Stomach smooth muscle (tissue), 2 donors: ENCODE measurements around the gene PROM1.

Experiments used
- H3K27ac ChIP-seq: one replicate; pipeline ENCODE4 v1.7.0; 2013; ENCODE audit warnings: mild to moderate bottlenecking, low read length, inconsistent platforms
- H3K27me3 ChIP-seq, 2 donors: one replicate each; pipeline ENCODE4 v1.7.0; 2013; ENCODE audit warnings: low read length in 2 of 2; ENCODE audit not compliant: insufficient read depth in 2 of 2, control insufficient read depth in 1 of 2
- H3K36me3 ChIP-seq, 2 donors: one replicate each; pipeline ENCODE4 v1.7.0; 2013; ENCODE audit warnings: low read length in 2 of 2; ENCODE audit not compliant: control insufficient read depth in 2 of 2, insufficient read depth in 2 of 2
- H3K4me1 ChIP-seq: one replicate; pipeline ENCODE4 v1.7.0; 2013; ENCODE audit warnings: low read length; ENCODE audit not compliant: control insufficient read depth, insufficient read depth
- H3K4me3 ChIP-seq, 2 donors: one replicate each; pipeline ENCODE4 v1.7.0; 2013; ENCODE audit warnings: low read length in 2 of 2
- H3K9ac ChIP-seq, 2 donors: one replicate each; pipeline ENCODE4 v1.7.0; 2013; ENCODE audit warnings: low read length in 2 of 2, mild to moderate bottlenecking in 1 of 2
- H3K9me3 ChIP-seq, 2 donors: one replicate each; pipeline ENCODE4 v1.7.0; 2013; ENCODE audit warnings: low read length in 2 of 2; ENCODE audit not compliant: control insufficient read depth in 2 of 2
- donor health status: healthy.
- donor health status: Pancreatic carcinoma.

The PROM1 gene

DNA sequence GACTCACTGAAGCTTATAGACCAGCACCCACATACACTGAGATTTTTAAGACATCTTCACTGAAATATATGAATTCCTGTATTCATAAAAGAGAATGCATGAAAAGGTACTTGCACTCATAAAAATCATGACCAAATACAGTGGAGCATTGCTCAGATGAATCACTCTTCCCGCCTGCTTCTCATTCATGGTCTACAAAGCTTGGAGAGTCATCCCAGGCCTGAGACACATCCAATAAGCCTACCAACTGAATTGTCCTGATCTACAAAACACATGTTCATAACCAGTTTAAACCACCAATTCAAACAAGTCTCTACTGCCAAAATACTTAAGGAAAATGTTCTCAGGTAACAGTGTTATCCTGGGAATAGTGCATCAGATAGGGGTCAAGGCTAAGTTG is 38.1 kb downstream of the PROM1 start:
- H3K9me3 ChIP-seq = no peaks in the 10 kb centered on the region
- no peaks in the 10 kb centered on the region for H3K36me3 ChIP-seq
- no peak overlapping the region for H3K9ac ChIP-seq
- peaks cover 0 to 3% of the 10 kb centered on the region in 2 donors for H3K27me3 ChIP-seq
- no peak overlapping the region for H3K4me3 ChIP-seq
- H3K4me1 ChIP-seq = no peaks in the 10 kb centered on the region
- H3K27ac ChIP-seq = no peak overlapping the region

- Histone ChIP-seq H3K4me1 (no peaks in the 10 kb centered on the region), H3K27ac (no peak overlapping the region), H3K27me3 (peaks cover 0 to 1% of the 10 kb centered on the region in 2 donors), H3K9ac (no peak overlapping the region), H3K36me3 (no peaks in the 10 kb centered on the region), H3K4me3 (no peak overlapping the region), H3K9me3 (no peaks in the 10 kb centered on the region)
Observed at GRCh38 chr4:16043642-16044498, 40.0 kb downstream of the PROM1 start.

DNA sequence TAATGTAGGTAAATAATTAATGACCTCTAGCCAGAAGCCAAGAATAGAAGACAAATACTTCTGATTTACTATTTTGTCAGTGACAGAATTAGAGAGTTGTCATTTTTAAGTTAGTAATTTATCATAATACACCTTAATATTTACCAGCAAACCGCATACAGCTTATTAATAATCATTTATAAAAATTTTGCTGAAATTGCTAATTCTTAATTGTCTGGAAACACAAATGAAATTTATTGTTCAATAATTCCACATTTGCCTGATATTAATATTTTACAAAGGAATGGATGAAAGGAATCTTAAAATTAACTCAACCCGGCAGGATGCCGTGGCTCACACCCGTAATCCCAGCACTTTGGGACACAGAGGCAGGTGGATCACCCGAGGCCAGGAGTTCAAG is 44.7 kb downstream of the PROM1 start:
- no peaks in the 10 kb centered on the region for H3K27me3 ChIP-seq
- no peaks in the 10 kb centered on the region for H3K36me3 ChIP-seq
- H3K9me3 ChIP-seq = no peaks in the 10 kb centered on the region
- H3K9ac ChIP-seq = no peak overlapping the region
- no peak overlapping the region for H3K4me3 ChIP-seq
- H3K4me1 ChIP-seq = no peaks in the 10 kb centered on the region
- H3K27ac ChIP-seq = no peak overlapping the region

DNA sequence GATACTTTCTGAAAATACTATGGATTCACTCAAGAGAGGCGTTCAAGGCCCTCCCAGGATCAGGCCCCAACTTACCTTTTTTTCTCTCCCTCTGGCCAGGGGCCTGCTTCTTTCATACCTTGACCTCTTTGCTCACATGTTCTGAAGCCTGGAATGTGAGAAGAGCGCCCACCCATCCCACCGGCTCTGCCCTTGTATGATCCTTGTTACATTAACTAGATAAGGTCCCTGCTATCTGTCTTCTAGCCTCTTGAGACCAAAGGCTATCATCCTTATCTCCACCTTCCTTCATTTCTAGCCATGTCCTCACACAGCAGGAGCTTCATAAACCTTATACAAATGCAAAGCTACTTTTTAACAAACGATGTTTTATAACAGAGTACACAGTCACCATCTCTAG is 45.9 kb downstream of the PROM1 start:
- Histone ChIP-seq H3K27ac (no peak overlapping the region), H3K9me3 (no peaks in the 10 kb centered on the region), H3K36me3 (no peaks in the 10 kb centered on the region), H3K9ac (no peak overlapping the region), H3K4me1 (no peaks in the 10 kb centered on the region), H3K4me3 (no peak overlapping the region), H3K27me3 (no peaks in the 10 kb centered on the region)

DNA sequence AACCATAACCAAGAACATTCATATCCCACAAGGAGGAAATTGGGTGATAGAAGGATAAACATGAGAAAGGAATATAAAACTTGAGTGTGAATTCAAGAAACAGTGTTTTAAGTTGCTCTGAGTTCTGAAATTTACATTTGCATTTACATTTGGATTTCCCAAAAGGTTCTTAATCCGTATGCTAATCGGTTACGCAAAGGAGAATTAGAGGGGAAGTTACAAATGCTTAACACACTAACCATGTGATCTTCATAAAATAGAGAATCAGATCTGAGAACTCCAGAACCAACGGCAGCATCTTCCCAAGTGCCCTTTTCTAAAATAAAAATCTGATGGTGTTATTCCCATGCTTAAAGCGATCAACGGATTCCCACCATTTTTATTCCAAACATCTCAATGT is 48.0 kb downstream of the PROM1 start:
- H3K4me1 ChIP-seq = no peaks in the 10 kb centered on the region
- H3K27me3 ChIP-seq = no peaks in the 10 kb centered on the region
- no peak overlapping the region for H3K9ac ChIP-seq
- no peaks in the 10 kb centered on the region for H3K36me3 ChIP-seq
- no peaks in the 10 kb centered on the region for H3K9me3 ChIP-seq
- H3K27ac ChIP-seq = no peak overlapping the region
- H3K4me3 ChIP-seq = no peak overlapping the region

DNA sequence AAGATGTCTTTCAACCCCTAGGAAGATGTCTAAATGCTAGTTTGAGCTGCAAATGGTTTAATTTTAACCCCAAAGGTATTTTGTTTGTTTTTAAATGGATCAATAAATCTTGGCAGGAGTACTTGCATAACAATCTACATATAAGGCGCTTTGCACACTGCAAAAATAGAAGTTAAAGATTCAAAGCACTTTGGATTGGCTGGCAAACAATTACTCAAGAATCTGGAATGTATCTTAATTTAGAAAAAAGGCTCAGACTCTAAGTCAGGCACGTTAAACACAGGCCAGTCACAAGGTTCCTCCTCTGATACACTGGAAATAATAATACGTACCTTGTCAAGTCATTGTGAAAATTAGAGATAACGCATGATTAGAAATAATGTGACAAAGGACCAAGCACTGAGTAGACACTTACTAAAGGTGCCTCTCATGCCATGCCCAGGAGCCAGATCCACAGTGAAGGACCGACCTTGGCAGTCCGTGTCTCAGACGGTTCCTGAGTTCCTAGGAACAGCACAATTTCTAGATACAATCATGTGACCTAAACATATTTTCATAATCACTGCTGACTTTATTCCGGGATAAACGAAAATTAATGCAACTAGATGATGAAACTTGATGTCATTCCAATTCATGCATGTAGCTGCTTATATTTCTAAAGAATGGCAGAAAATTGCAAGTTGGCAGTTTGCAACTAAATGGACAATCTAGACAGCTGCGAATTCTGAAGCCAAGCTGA is 49.6 kb downstream of the PROM1 start:
- Histone ChIP-seq H3K9me3 (no peaks in the 10 kb centered on the region), H3K36me3 (no peaks in the 10 kb centered on the region), H3K27me3 (no peaks in the 10 kb centered on the region), H3K4me1 (no peaks in the 10 kb centered on the region), H3K27ac (no peak overlapping the region), H3K4me3 (no peak overlapping the region), H3K9ac (no peak overlapping the region)

DNA sequence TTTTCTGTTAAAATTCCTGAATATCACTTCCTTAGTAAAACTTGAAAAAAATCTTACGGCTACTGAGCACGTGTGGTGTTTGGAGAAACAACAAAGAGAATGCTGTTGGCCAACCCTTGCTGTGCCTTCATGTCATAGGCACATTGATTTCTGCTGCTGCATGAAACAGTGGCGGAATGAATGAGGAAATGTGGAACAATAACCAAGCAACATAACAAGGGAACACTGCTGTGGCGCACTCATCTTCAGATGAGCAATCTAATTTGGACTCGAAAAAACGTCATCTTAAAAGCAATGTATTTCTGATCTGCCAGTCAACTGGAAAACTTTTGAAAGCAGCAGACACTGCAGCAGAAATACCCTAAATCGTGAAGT is 51.4 kb downstream of the PROM1 start:
- Histone ChIP-seq H3K27ac (no peak overlapping the region), H3K9ac (no peak overlapping the region), H3K4me3 (no peak overlapping the region), H3K36me3 (no peaks in the 10 kb centered on the region), H3K27me3 (no peaks in the 10 kb centered on the region), H3K4me1 (no peaks in the 10 kb centered on the region), H3K9me3 (no peaks in the 10 kb centered on the region)

DNA sequence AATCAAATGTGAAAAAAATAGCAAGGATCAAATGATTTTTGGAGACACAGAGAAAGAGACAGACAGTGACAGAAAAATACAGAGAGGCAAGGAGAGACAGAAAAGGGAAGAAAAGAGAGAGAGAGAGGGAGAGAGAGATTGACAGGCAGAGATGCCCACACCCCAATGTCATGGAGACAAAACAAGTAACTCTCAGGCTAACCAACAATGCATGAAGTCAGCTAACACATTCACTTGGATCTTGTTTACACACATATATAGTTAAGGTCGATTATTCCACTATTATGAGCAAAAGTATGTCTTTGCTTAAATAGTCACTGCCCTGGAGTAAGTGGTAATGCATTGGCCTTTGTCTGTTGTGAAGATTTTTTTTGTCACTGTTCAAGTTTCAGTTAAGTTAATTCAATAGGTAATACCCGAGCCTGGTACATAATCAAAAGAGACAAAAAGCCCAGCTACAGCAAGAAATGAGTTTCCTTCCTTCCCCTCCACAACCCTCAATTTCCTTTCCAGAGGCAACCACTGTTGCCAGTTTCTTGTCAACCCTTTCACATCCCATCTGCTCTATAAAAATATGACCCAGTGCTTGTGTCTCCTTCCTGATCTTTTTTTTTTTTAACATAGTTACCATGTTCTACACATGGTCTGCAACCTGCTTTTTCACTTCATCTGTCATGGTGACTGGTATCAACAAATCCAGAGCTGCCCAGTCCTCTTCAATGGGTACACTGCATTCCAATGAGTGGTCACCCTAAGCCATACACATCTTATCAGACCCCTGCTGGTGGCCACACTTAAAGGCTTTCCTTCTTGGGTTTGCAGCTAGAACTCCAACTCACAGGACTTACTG is 52.1 kb downstream of the PROM1 start:
- no peak overlapping the region for H3K9ac ChIP-seq
- H3K27me3 ChIP-seq = no peaks in the 10 kb centered on the region
- H3K4me3 ChIP-seq = no peak overlapping the region
- no peaks in the 10 kb centered on the region for H3K9me3 ChIP-seq
- H3K27ac ChIP-seq = no peak overlapping the region
- H3K4me1 ChIP-seq = no peaks in the 10 kb centered on the region
- H3K36me3 ChIP-seq = no peaks in the 10 kb centered on the region

DNA sequence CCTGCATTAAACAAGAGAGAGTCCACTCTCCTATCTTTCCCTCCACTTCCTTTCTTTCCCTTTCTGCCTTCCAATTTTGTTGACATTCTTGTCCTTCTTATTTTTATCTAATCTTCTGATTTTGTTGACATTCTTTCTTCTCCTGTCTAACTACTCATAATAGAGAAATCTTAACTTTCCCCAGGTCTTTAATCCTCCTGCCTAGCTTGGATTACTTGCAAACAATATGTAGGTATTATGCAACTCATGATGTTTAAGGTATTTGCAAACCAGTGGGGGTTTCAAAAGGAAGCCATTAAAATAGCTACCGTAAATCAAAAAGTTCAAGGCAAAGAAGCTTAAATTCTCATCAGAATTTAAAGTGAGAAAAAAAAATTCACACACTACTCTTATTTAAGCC is 53.9 kb downstream of the PROM1 start:
- Histone ChIP-seq H3K27me3 (no peaks in the 10 kb centered on the region), H3K9ac (no peak overlapping the region), H3K4me1 (no peaks in the 10 kb centered on the region), H3K36me3 (no peaks in the 10 kb centered on the region), H3K27ac (no peak overlapping the region), H3K4me3 (no peak overlapping the region), H3K9me3 (no peaks in the 10 kb centered on the region)

DNA sequence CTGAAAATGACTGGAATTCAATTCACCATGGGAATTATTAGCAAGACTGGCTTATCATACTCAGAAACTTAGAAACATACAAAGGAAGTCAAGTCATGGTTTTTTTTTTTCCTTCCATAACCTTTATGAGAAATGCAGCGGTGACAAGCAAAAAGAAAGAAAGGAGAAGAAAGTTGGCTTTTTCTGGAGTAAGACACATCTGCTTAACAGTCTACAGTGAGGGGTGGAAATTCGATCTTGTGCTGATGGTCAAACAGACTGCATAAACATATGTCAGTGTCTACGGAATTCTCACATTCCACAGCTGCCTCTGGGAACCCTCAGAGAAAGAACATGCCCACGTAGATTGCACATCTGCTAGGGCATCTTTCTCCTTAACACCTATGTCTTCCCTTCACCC is 54.6 kb downstream of the PROM1 start:
- Histone ChIP-seq H3K9ac (no peak overlapping the region), H3K9me3 (no peaks in the 10 kb centered on the region), H3K4me3 (no peak overlapping the region), H3K27me3 (no peaks in the 10 kb centered on the region), H3K4me1 (no peaks in the 10 kb centered on the region), H3K36me3 (no peaks in the 10 kb centered on the region), H3K27ac (no peak overlapping the region)
